HepG2 (cell line): ENCODE data around the gene ZDHHC16. TPM values are rescaled to one million over a fixed set of nuclear protein-coding genes. Genes with fewer than 3 reads are reported as not detected.

Experiments
- ARID2 ChIP-seq: sonication (generic); formaldehyde crosslinking; IDR thresholded peaks from 2 replicates; pipeline ENCODE4 v1.8.1; 2022; ENCODE audit warnings: mild to moderate bottlenecking, missing genetic modification reagents, borderline replicate concordance
- ARNT2 ChIP-seq: sonication (generic); formaldehyde crosslinking; IDR thresholded peaks from 2 replicates; pipeline ENCODE4 v1.8.0; 2022; ENCODE audit warnings: mild to moderate bottlenecking, low read depth, missing genetic modification reagents, moderate library complexity
- DNMT3B ChIP-seq: conservative IDR thresholded peaks from 2 replicates; pipeline ENCODE4 v1.6.1; 2016; ENCODE audit warnings: missing biosample characterization, control low read depth
- ELF4 ChIP-seq: sonication (generic); formaldehyde crosslinking; IDR thresholded peaks from 2 replicates; pipeline ENCODE4 v1.5.0; 2020; ENCODE audit warnings: missing genetic modification reagents, mild to moderate bottlenecking, moderate library complexity, borderline replicate concordance
- FOXJ3 ChIP-seq: sonication (generic); formaldehyde crosslinking; IDR thresholded peaks from 2 replicates; pipeline ENCODE4 v1.4.0; 2020; ENCODE audit warnings: missing genetic modification reagents, mild to moderate bottlenecking, borderline replicate concordance
- GMEB2 ChIP-seq: IDR thresholded peaks from 2 replicates; pipeline ENCODE4 v1.6.1; 2016; ENCODE audit warnings: missing biosample characterization, missing genetic modification reagents, low read depth
- GTF3A ChIP-seq: sonication (generic); formaldehyde crosslinking; conservative IDR thresholded peaks from 2 replicates; pipeline ENCODE4 v1.4.0; 2020; ENCODE audit warnings: mild to moderate bottlenecking, missing genetic modification reagents
- HNRNPL ChIP-seq: fragments of 200-400 bp; formaldehyde crosslinking; IDR thresholded peaks from 2 replicates; pipeline ENCODE4 v1.6.1; 2017; ENCODE audit warnings: mild to moderate bottlenecking, low read depth, low read length
- HOMEZ ChIP-seq: IDR thresholded peaks from 2 replicates; pipeline ENCODE4 v1.6.1; 2016; ENCODE audit warnings: low read depth
- IKZF4 ChIP-seq: sonication (generic); formaldehyde crosslinking; IDR thresholded peaks from 2 replicates; pipeline ENCODE4 v1.5.1; 2020; ENCODE audit warnings: borderline replicate concordance, mild to moderate bottlenecking, low read depth, missing genetic modification reagents; ENCODE audit errors: not compliant biosample characterization
- KDM1A ChIP-seq: IDR thresholded peaks from 2 replicates; pipeline ENCODE4 v1.6.1; 2016; ENCODE audit warnings: missing compliant biosample characterization
- MLLT10 ChIP-seq: sonication (generic); formaldehyde crosslinking; IDR thresholded peaks from 2 replicates; pipeline ENCODE4 v1.4.0; 2020; ENCODE audit warnings: missing genetic modification reagents
- PHF21A ChIP-seq: sonication (generic); formaldehyde crosslinking; IDR thresholded peaks from 2 replicates; pipeline ENCODE4 v1.5.0; 2020; ENCODE audit warnings: mild to moderate bottlenecking, missing genetic modification reagents
- RELA ChIP-seq: sonication (generic); formaldehyde crosslinking; IDR thresholded peaks from 2 replicates; pipeline ENCODE4 v1.4.0; 2020; ENCODE audit warnings: missing genetic modification reagents
- SCMH1 ChIP-seq: sonication (generic); formaldehyde crosslinking; IDR thresholded peaks from 2 replicates; pipeline ENCODE4 v1.9.0; 2021; ENCODE audit warnings: missing genetic modification reagents, mild to moderate bottlenecking, borderline replicate concordance
- TAF1 ChIP-seq: sonication (generic); formaldehyde crosslinking; IDR thresholded peaks from 2 replicates; pipeline ENCODE4 v1.4.0; 2020; ENCODE audit warnings: missing genetic modification reagents
- TEAD3 ChIP-seq: optimal IDR thresholded peaks from 2 replicates; pipeline ENCODE3; 2016; ENCODE audit warnings: borderline replicate concordance
- ZFP1 ChIP-seq: IDR thresholded peaks from 2 replicates; pipeline ENCODE4 v1.6.1; 2016
- ZMYM4 ChIP-seq: sonication (generic); formaldehyde crosslinking; IDR thresholded peaks from 2 replicates; pipeline ENCODE4 v1.8.1; 2023; ENCODE audit warnings: mild to moderate bottlenecking, missing genetic modification reagents
- ZNF18 ChIP-seq: sonication (generic); formaldehyde crosslinking; IDR thresholded peaks from 2 replicates; pipeline ENCODE4 v1.8.0; 2022; ENCODE audit warnings: mild to moderate bottlenecking, missing genetic modification reagents; ENCODE audit not compliant: insufficient replicate concordance
- ZNF251 ChIP-seq: sonication (generic); formaldehyde crosslinking; IDR thresholded peaks from 2 replicates; pipeline ENCODE4 v1.9.0; 2021; ENCODE audit warnings: mild to moderate bottlenecking, missing genetic modification reagents
- ZNF256 ChIP-seq: sonication (generic); formaldehyde crosslinking; conservative IDR thresholded peaks from 2 replicates; pipeline ENCODE4 v1.4.0; 2020; ENCODE audit warnings: missing genetic modification reagents
- ZNF547 ChIP-seq: sonication (generic); formaldehyde crosslinking; IDR thresholded peaks from 2 replicates; pipeline ENCODE4 v1.5.1; 2020; ENCODE audit warnings: mild to moderate bottlenecking, missing genetic modification reagents
- polyA plus RNA-seq, 8 experiments: library from polyadenylated mRNA; depleted of rRNA in 3 of 8; stranded (reverse) in 7 of 8; unstranded in 1 of 8; fragments of >200 nt; fragmentation: Illumina TruSeq in 4 of 8; extraction: Trizol in 4 of 8; gene quantifications; 2 replicates each; pipeline versions ENCODE4 v1.2.1 to v1.2.3, GENCODE V29; 2011 to 2016; ENCODE audit warnings: low read depth in 4 of 8, missing spikeins in 1 of 8, mixed read lengths in 1 of 8; ENCODE audit not compliant: insufficient read depth in 1 of 8
- total RNA-seq, 5 experiments: library from RNA; depleted of rRNA; stranded (reverse); fragments of >200 nt; fragmentation: Illumina TruSeq; extraction: Trizol; gene quantifications; 2 replicates each; pipeline ENCODE4 v1.2.3, GENCODE V29; 2016; ENCODE audit warnings: low read depth in 1 of 5
- TF ChIP-seq, protein P1 (sequence below): IDR thresholded peaks from 2 replicates; pipeline ENCODE4 v1.6.1; 2018; ENCODE audit warnings: missing genetic modification reagents, mild to moderate bottlenecking, missing compliant biosample characterization

The ZDHHC16 gene
- total and polyA plus RNA-seq, 2 of the 13 experiments (the other 11 are each of a cell fraction or from before 2014, with no cell fraction given), result 40.8 to 41.8 TPM

DNA sequence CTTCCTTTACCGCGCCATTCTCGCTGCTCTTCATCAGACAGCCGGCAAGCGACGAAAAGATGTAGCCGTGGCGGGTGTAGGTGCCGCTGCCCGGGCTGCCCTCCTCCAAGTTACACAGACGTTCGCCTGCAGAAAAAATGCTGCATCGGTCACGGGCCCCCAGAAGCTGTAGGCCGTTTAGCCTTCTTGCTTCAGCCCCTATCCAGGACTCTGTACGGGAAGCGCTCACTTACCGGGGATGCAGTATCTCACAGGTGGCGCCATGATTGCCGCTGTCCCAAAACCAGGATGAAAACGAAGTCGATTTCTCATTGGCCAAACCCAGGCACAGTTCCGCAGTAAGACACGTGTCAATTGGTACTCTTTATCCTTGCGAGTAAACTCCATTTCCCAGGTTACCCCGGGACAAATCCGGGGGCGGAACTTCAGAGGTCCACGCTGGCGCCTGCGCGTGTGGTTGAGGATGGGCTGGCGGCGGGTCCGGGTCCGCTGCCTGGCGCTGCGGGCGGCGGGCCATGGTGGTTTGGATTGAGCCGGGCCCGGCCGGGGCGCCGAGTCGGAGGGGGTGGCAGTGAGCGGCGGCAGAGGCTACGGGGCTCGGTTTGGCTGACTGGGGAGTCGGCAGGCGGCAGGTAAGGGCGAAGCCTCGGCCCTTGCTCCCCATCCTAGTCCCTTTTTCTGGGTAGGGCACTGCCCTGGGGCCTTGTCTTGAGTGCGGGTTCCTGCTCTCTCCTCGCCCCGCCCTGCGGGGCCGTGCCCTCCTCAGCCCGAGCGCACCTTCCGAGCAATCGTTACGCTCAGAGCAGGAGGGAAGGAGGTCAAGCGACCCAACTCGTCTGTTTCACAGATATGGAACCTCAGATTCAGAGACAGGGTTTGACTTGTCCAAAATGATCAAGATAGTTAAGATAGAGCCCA lies at the start of gene ZDHHC16, which contains the start of gene EXOSC1 (continued):
- TF ChIP-seq DNMT3B (no peak), ZNF18 (no peak), PHF21A (CRISPR knock-in tag) (peak; percentile 32; the same call in 1 of the 2 replicates), GTF3A (CRISPR knock-in tag) (0 out of 2 replicates have a peak, but pooled peaks have one; percentile 42), ZNF251 (CRISPR knock-in tag) (no peak), KDM1A (CRISPR knock-in tag) (no peak), ELF4 (CRISPR knock-in tag) (peak; percentile 63; the same call in 1 of the 2 replicates), ARNT2 (CRISPR knock-in tag) (peak; percentile 22), IKZF4 (peak; percentile 15), ZNF547 (CRISPR knock-in tag) (peak; percentile 50), SCMH1 (CRISPR knock-in tag) (no peak), ZMYM4 (peak; percentile 40; the same call in 1 of the 2 replicates), HNRNPL (0 out of 2 replicates have a peak, but pooled peaks have one; percentile 60), GMEB2 (CRISPR knock-in tag) (peak; percentile 65; the same call in 1 of the 2 replicates), MLLT10 (CRISPR knock-in tag) (no peak), ARID2 (0 out of 2 replicates have a peak, but pooled peaks have one; percentile 55), RELA (CRISPR knock-in tag) (no peak), FOXJ3 (CRISPR knock-in tag) (no peak; the same call in 1 of the 2 replicates), ZFP1 (peak; percentile 85), ZNF256 (CRISPR knock-in tag) (peak; percentile 83; the same call in 1 of the 2 replicates), TEAD3 (CRISPR knock-in tag) (peak; percentile 13), HOMEZ (CRISPR knock-in tag) (peak; percentile 63; the same call in 1 of the 2 replicates), TAF1 (CRISPR knock-in tag) (peak; percentile 82)
- TF ChIP-seq, protein P1, sequence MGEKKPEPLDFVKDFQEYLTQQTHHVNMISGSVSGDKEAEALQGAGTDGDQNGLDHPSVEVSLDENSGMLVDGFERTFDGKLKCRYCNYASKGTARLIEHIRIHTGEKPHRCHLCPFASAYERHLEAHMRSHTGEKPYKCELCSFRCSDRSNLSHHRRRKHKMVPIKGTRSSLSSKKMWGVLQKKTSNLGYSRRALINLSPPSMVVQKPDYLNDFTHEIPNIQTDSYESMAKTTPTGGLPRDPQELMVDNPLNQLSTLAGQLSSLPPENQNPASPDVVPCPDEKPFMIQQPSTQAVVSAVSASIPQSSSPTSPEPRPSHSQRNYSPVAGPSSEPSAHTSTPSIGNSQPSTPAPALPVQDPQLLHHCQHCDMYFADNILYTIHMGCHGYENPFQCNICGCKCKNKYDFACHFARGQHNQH (CRISPR knock-in tag), result peak; percentile 62
